Limb (tissue), 2 donors: ENCODE results near the gene KCNG4.

ENCODE experiments used
- DNase-seq, 2 donors: peaks; one replicate each; pipeline ENCODE4 v3.0.0-alpha.2; 2016; ENCODE audit errors: extremely low spot score in 2 of 2

The KCNG4 gene

GRCh38 chr16:84262939-84263338, 23.1 kb upstream of the KCNG4 start:
- DNase-seq: no peak

- DNase-seq: no peak
Observed at GRCh38 chr16:84262031-84262430, 22.2 kb upstream of the KCNG4 start.

GRCh38 chr16:84260766-84261554, 21.1 kb upstream of the KCNG4 start:
- no peak for DNase-seq

- DNase-seq: no peak
Observed at GRCh38 chr16:84259691-84260090, 19.9 kb upstream of the KCNG4 start.

- no peak for DNase-seq
Observed at GRCh38 chr16:84258266-84258665, 18.5 kb upstream of the KCNG4 start.

GRCh38 chr16:84255050-84255810, 15.4 kb upstream of the KCNG4 start:
- DNase-seq: no peak

GRCh38 chr16:84254062-84254461, 14.2 kb upstream of the KCNG4 start:
- no peak for DNase-seq

- DNase-seq: no peak
Observed at GRCh38 chr16:84253173-84253572, 13.4 kb upstream of the KCNG4 start.

- DNase-seq: no peak
Observed at GRCh38 chr16:84252184-84252583, 12.4 kb upstream of the KCNG4 start.

- no peak for DNase-seq
Observed at GRCh38 chr16:84247844-84248243, 8.0 kb upstream of the KCNG4 start.

GRCh38 chr16:84247331-84247730, 7.5 kb upstream of the KCNG4 start:
- no peak for DNase-seq

- no peak for DNase-seq
Observed at GRCh38 chr16:84246679-84247077, 6.9 kb upstream of the KCNG4 start.

- no peak for DNase-seq
Observed at GRCh38 chr16:84245956-84246678, 6.3 kb upstream of the KCNG4 start.

- DNase-seq: no peak
Observed at GRCh38 chr16:84244728-84245127, 4.9 kb upstream of the KCNG4 start.

- DNase-seq: no peak
Observed at GRCh38 chr16:84243732-84244131, 3.9 kb upstream of the KCNG4 start.

GRCh38 chr16:84242839-84243238, 3.0 kb upstream of the KCNG4 start:
- no peak for DNase-seq

GRCh38 chr16:84241778-84242177, 2.0 kb upstream of the KCNG4 start:
- DNase-seq: no peak

- no peak for DNase-seq
Observed at GRCh38 chr16:84240455-84240854, 643 bp upstream of the KCNG4 start.

- DNase-seq: peak in 1 of 2 donors; percentile 38
Observed at GRCh38 chr16:84239141-84239769, 557 bp downstream of the KCNG4 start.

- no peak for DNase-seq
Observed at GRCh38 chr16:84237994-84238750, 1.6 kb downstream of the KCNG4 start.

- no peak for DNase-seq
Observed at GRCh38 chr16:84236671-84237070, 3.1 kb downstream of the KCNG4 start.
